GM19193 (cell line): ENCODE results near the gene GDI1.

Source experiments
- POLR2A ChIP-seq: IDR thresholded peaks from 4 replicates; pipeline ENCODE4 v1.6.1; 2011; ENCODE audit not compliant: insufficient read depth, insufficient read length; ENCODE audit errors: extremely low read depth

Gene GDI1

GRCh38 chrX:154431341-154431740 lies 5.6 kb upstream of the GDI1 start:
- no peak for TF ChIP-seq POLR2A

- no peak for TF ChIP-seq POLR2A
Observed at GRCh38 chrX:154432210-154432609, 4.7 kb upstream of the GDI1 start.

GRCh38 chrX:154433605-154434004 lies 3.3 kb upstream of the GDI1 start:
- TF ChIP-seq POLR2A: no peak

GRCh38 chrX:154434394-154435168 lies 2.4 kb upstream of the GDI1 start:
- TF ChIP-seq POLR2A: no peak

- no peak for TF ChIP-seq POLR2A
Observed at GRCh38 chrX:154435171-154435733, 1.7 kb upstream of the GDI1 start.

GRCh38 chrX:154436374-154436982 lies 476 bp upstream of the GDI1 start:
- no peak for TF ChIP-seq POLR2A

GRCh38 chrX:154437971-154438893 lies 1.3 kb downstream of the GDI1 start:
- no peak for TF ChIP-seq POLR2A

- TF ChIP-seq POLR2A: no peak
Observed at GRCh38 chrX:154439841-154440240, 2.9 kb downstream of the GDI1 start.

- no peak for TF ChIP-seq POLR2A
Observed at GRCh38 chrX:154440623-154441357, 3.8 kb downstream of the GDI1 start.

GRCh38 chrX:154441564-154441963 lies 4.6 kb downstream of the GDI1 start:
- no peak for TF ChIP-seq POLR2A

- no peak for TF ChIP-seq POLR2A
Observed at GRCh38 chrX:154441984-154442707, 5.2 kb downstream of the GDI1 start.

GRCh38 chrX:154443479-154443910 lies 6.5 kb downstream of the GDI1 start:
- no peak for TF ChIP-seq POLR2A

GRCh38 chrX:154443992-154444754 lies 7.2 kb downstream of the GDI1 start, which contains the start of gene FAM50A:
Gene FAM50A (plus strand): TSS chrX:154444141. CDS start chrX:154444236, 95 bp downstream.
- no peak for TF ChIP-seq POLR2A
